HG03095 (cell line): Measurements from ENCODE around the gene HES7.
"Not testable (repeated sequence)": the region's sequence is repeated elsewhere in the genome, so short reads cannot be mapped to it uniquely, and the experiment has no call there.

Experiments used
- ATAC-seq: cut with Tn5 transposase; IDR thresholded peaks from one replicate; pipeline ENCODE4 v1.9.1; 2021; ENCODE audit warnings: moderate library complexity; ENCODE audit not compliant: unreplicated experiment

The HES7 gene

GRCh38 chr17:8123695-8124349 lies at the start of gene HES7:
HES7 (minus strand) TSS chr17:8124106; CDS start chr17:8124084, 22 bp downstream.
- no peak for ATAC-seq

- peak; percentile 50 for ATAC-seq
These were observed 49.4 kb upstream of the HES7 start for GRCh38 chr17:8173056-8173870.

- ATAC-seq, result not testable (repeated sequence)
These were observed 46.3 kb upstream of the HES7 start for GRCh38 chr17:8170186-8170585.

GRCh38 chr17:8167526-8167925 lies 43.6 kb upstream of the HES7 start:
- ATAC-seq, result no peak

- ATAC-seq, result no peak
These were observed 42.8 kb upstream of the HES7 start for GRCh38 chr17:8166731-8167130.

GRCh38 chr17:8164815-8165131 lies 40.9 kb upstream of the HES7 start:
- ATAC-seq, result no peak

GRCh38 chr17:8163978-8164814 lies 40.3 kb upstream of the HES7 start:
- ATAC-seq, result no peak

- ATAC-seq, result no peak
These were observed 39.4 kb upstream of the HES7 start for GRCh38 chr17:8162997-8163977.

GRCh38 chr17:8162233-8162996 lies 38.5 kb upstream of the HES7 start, which contains the start of gene VAMP2:
VAMP2 (minus strand) TSS chr17:8162948; CDS start chr17:8162879, 69 bp downstream.
- ATAC-seq, result no peak

- ATAC-seq, result no peak
These were observed 37.7 kb upstream of the HES7 start for GRCh38 chr17:8161289-8162232.

- no peak for ATAC-seq
These were observed 36.9 kb upstream of the HES7 start for GRCh38 chr17:8160741-8161221.

- no peak for ATAC-seq
These were observed 36.3 kb upstream of the HES7 start for GRCh38 chr17:8160224-8160577.

GRCh38 chr17:8159459-8160223 lies 35.7 kb upstream of the HES7 start:
- ATAC-seq, result no peak

GRCh38 chr17:8159032-8159400 lies 35.1 kb upstream of the HES7 start:
- ATAC-seq, result no peak

- no peak for ATAC-seq
These were observed 34.5 kb upstream of the HES7 start for GRCh38 chr17:8158267-8159031.

GRCh38 chr17:8156246-8156992 lies 32.5 kb upstream of the HES7 start:
- ATAC-seq, result peak; percentile 72

GRCh38 chr17:8155996-8156245 lies 32.0 kb upstream of the HES7 start:
- no peak for ATAC-seq
